GM19328 (cell line): ENCODE measurements around the gene SLC10A4.
"Not testable (repeated sequence)": the region's sequence is repeated elsewhere in the genome, so short reads cannot be mapped to it uniquely, and the experiment has no call there.

Experiments used
- ATAC-seq: cut with Tn5 transposase; IDR thresholded peaks from one replicate; pipeline ENCODE4 v1.9.1; 2021; ENCODE audit warnings: mild to moderate bottlenecking, moderate library complexity; ENCODE audit not compliant: unreplicated experiment

Gene SLC10A4, protein sequence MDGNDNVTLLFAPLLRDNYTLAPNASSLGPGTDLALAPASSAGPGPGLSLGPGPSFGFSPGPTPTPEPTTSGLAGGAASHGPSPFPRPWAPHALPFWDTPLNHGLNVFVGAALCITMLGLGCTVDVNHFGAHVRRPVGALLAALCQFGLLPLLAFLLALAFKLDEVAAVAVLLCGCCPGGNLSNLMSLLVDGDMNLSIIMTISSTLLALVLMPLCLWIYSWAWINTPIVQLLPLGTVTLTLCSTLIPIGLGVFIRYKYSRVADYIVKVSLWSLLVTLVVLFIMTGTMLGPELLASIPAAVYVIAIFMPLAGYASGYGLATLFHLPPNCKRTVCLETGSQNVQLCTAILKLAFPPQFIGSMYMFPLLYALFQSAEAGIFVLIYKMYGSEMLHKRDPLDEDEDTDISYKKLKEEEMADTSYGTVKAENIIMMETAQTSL

GRCh38 chr4:48483006-48483776 lies at the start of gene SLC10A4:
TSS of gene SLC10A4 (plus strand) at chr4:48483343. CDS start at chr4:48483562, 219 bp downstream.
- no peak for ATAC-seq

DNA sequence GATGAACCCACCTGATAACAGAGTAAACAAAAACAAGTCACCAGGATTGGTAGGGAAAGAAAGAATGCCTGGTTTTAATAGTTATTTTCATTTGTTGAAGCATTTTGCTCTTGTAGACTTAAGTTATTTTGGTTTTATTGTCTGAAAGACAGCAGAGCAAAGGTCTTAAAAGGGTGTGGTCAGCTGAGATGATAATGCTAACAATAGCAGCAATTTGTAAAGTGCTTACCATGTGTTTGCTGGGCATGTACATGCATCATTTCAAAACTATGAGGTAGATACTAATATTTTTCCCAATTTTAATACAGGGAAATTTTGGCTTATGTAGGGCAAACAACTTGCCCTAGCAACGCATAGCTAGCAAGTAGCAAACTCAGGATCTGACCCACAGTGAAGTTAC lies 46.8 kb upstream of the SLC10A4 start:
- no peak for ATAC-seq

DNA sequence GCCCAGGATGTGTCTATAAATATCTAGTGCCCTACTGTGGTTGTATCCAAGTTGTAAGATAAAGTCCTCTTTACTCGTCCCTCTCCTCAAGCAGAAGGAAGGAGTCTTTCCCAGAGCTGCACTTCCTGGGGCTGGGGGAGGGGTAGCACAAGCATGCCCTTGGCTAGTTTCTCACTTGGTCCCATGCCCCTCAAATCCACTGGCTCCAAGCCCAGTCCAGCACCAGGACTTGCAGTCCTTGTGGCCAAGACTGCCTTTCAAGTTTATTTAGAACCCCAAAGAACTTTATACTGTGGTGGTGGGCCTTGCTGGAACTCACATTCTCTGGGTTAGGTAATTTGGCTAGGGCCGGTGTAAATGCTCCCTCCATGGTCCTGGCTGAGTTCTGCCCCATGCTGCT lies 43.2 kb upstream of the SLC10A4 start:
- no peak for ATAC-seq

DNA sequence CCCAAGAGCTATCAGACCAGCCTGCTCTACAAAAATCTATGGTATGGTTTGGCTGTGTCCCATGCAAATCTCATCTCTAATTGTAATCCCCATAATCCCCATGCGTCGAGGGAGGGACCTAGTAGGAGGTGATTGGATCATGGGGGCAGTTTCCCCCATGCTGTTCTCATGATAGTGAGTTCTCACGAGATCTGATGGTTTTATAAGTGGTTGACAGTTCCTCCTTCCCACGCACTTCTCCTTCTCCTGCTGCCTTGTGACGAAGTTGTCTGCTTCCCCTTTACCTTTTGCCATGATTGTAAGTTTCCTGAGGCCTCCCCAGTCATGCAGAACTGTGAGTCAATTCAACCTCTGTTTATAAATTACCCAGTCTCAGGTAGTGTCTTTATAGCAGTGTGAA lies 42.2 kb upstream of the SLC10A4 start:
- not testable (repeated sequence) for ATAC-seq

DNA sequence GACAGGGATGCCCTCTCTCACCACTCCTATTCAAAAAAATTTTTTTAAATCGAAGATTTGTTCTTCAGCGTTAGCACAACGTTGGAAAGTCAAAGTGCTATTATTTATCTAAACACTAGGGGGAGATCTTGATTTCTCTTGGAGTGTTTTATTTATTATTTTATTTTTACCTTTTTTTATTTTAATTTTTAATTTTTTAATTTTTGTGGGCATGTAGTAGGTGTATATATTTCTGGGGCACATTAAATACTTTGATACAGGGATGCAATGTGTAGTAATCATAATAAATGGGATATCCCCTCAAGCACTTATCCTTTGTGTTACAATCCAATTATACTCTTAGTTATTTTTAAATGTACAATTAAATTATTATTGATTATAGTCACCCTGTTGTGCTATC lies 37.4 kb upstream of the SLC10A4 start:
- no peak for ATAC-seq

GRCh38 chr4:48446642-48447041 lies 36.5 kb upstream of the SLC10A4 start:
- no peak for ATAC-seq

DNA sequence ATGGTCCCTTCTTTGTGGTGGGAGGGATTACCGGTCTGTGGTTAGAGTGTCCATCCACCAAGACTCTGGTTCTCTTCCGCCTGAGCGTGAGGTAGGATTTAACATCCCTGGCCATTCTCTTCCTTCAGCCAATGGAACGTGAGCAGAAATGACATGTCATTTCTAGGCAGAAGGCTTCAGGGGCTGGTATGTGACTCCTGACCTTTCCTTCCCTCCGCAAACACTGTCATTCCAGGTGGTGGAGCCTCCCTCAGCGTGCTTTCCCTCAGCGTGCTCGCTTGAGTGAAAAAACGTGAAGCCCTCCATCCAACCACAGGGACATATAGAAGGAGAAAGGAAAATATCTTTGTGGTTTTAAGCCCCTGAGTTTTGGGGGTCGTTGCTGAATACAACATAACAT lies 34.0 kb upstream of the SLC10A4 start:
- ATAC-seq: no peak

DNA sequence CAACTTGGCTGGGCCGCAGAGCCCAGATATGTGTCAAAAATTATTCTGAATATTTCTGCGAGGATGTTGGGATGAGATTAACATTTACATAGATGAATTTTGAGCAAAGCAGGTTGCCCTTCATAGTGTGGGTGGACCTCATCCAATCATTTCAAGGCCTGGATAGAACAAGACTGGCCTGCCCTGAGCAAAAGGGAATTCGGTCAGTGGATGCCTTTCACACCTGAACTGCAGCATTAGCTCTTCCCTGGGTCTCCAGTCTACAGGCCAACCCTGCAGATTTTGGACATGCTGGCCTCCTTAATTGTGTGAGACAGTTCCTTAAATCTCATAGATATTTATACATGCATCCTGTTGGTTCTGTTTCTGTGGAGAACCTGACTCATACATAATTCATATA lies 32.4 kb upstream of the SLC10A4 start:
- ATAC-seq: no peak

DNA sequence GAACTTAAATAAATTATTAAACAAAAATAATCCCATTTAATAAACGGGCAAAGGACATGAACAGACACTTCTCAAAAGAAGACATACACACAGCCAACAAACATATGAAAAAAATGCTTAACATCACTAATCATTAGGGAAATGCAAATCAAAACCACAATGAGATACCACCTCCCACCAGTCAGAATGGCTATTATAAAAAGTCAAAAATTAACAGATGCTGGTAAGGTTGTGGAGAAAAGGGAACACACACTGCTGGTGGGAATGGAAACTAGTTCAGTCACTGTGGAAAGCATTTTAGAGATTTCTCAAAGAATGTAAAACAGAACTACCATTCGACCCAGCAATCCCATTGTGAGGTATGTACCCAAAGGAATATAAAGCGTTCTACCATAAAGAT lies 31.5 kb upstream of the SLC10A4 start:
- not testable (repeated sequence) for ATAC-seq

GRCh38 chr4:48454591-48454990 lies 28.6 kb upstream of the SLC10A4 start:
- no peak for ATAC-seq

GRCh38 chr4:48461000-48461399 lies 22.1 kb upstream of the SLC10A4 start:
- ATAC-seq: no peak

- ATAC-seq: no peak
Observed at GRCh38 chr4:48462363-48462762, 20.8 kb upstream of the SLC10A4 start.

DNA sequence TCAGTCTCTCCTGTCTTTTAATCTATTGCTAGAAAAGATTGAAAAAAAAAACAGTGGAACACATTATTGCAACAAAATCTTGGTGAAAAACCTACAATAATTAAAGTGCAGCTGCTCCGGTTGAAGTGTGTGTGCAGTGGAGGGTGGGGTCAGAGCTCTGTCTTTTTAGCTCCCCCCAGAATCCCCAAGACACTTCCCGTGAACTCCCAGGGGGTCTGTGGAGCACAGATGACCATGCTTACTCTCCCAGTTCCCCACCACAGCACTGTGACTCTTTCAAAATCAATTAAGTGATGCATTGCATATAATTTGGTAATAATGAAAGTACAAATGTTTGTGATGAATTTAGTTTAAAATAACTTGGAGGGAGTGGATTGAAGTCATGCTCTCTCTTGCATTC lies 15.7 kb upstream of the SLC10A4 start:
- ATAC-seq: no peak

DNA sequence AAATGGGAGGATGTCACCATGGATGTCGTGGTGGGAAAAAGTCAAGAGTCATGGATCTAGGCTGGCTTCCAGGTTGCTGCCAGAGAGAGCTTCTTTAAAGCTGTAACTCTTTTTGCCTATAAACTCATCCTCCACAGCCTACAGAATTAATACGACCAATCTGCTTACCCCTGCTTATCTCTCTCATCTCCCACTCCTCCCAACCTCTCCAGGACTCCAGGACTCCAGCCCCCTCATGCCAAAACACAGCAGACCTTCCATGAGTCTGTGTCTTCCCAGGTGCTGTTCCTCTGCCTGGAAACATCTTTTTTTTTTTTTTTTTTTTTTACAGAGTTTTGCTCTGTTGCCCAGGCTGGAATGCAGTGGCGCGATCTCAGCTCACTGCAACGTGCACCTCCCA lies 15.3 kb upstream of the SLC10A4 start:
- no peak for ATAC-seq

- no peak for ATAC-seq
Observed at GRCh38 chr4:48470137-48470536, 13.0 kb upstream of the SLC10A4 start.

DNA sequence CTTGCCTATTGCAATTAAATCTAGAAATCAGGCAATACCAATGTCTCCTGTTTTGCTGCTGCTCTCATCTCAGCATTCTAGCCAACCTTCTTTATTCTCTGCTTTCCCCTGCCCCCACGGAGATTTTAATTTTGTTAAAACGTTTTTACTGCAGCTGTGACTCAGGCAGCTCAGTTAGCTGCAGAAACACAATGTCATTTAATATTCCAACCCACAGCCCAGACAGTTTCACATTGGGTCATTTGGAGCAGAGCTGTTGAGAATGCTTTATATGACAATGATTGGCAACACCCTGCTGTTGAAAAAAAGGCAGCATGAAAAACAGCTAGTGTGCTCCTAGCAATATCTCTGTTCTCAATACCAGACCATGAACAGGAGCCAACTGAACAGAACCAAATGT lies 12.6 kb upstream of the SLC10A4 start:
- ATAC-seq: no peak

DNA sequence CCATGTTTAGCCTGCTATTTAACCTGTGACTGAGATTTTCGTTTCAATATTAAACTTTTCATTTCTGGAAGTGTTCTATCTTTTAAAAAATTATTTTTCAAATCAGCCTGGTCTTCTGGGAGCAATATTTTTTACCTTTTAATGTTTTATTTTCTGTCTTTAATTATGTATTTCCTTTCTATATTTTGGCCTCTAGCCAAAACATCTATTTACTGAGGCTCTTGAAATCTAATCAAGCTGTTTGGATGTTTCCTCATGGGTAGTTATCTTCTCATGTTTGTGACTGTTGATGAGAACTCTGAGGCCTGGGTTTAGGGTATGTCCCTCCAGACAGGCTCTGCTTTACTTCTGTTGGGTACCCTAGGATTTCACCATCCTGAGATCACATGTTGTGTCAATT lies 10.3 kb upstream of the SLC10A4 start:
- no peak for ATAC-seq

DNA sequence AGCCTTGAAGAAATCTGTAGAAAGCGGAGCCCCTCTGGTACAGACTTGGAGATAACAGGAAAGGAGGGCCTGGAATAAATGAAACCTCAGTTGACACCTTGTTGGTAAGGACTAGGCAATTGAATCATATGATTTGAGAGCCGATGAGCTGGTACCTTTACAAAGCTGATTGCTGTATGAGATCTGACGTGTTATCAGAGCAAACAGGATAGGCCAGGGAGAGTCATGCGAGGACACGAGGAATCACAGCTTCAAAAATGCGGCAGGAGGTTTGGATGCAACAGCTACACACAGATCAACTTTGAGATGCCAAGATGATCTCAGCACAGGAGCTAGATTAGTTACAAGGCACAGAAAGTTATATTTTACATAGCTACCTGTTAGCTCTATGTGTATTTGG lies 7.4 kb upstream of the SLC10A4 start:
- no peak for ATAC-seq

- no peak for ATAC-seq
Observed at GRCh38 chr4:48478273-48478672, 4.9 kb upstream of the SLC10A4 start.

- no peak for ATAC-seq
Observed at GRCh38 chr4:48481581-48481980, 1.6 kb upstream of the SLC10A4 start.

DNA sequence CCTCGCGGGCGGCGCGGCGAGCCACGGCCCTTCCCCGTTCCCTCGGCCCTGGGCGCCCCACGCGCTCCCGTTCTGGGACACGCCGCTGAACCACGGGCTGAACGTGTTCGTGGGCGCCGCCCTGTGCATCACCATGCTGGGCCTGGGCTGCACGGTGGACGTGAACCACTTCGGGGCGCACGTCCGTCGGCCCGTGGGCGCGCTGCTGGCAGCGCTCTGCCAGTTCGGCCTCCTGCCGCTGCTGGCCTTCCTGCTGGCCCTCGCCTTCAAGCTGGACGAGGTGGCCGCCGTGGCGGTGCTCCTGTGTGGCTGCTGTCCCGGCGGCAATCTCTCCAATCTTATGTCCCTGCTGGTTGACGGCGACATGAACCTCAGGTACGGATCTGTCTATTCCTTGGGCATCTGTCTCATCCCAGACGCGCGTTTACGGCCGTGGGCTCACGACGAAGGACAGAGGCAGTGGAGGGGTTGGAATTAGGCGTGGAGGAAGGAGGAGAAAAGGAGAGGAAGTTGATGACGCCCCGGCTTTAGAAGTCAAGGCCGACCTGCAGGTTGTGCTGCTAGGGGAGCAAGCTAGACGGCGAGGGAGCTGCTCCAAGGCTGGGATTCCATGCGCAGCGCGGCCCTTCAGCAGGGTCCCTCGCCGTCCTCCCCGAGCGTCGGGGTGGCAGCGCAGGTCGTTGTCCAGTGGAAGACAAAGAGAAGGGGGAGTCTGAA lies 792 bp downstream of the SLC10A4 start:
- no peak for ATAC-seq
